GM13977 (cell line): ENCODE measurements around the gene SLC23A2.

ENCODE experiments used
- DNase-seq: peaks from one replicate; pipeline ENCODE4 v3.0.0; 2012; ENCODE audit warnings: low spot score
- CTCF ChIP-seq: IDR thresholded peaks from 2 replicates; pipeline ENCODE4 v1.5.1; 2012; ENCODE audit warnings: mild to moderate bottlenecking, control low read depth; ENCODE audit not compliant: insufficient read depth; ENCODE audit errors: extremely low read depth, missing control alignments
- in situ Hi-C: fragments of 300-500 bp; cut with MboI; formaldehyde crosslinking; loops from one replicate; pipeline ENCODE4 v1.12.0; 2022; ENCODE audit warnings: low sequenced_read_pairs, low pct_unique_long_range_greater_than_20kb, mixed read lengths, inconsistent platforms; ENCODE audit not compliant: unreplicated experiment

The SLC23A2 gene

GRCh38 chr20:4837760-4838159, 163.6 kb downstream of the SLC23A2 start:
- in situ Hi-C loops: no loop called here
- no peak for TF ChIP-seq CTCF

GRCh38 chr20:4836935-4837334, 164.4 kb downstream of the SLC23A2 start:
- in situ Hi-C loops: no loop called here
- no peak for DNase-seq

More at GRCh38 chr20:4837760-4838159, 163.6 kb downstream of the SLC23A2 start:
- no peak for DNase-seq

GRCh38 chr20:4836473-4836872, 164.8 kb downstream of the SLC23A2 start:
- in situ Hi-C loops: no loop called here
- DNase-seq: no peak
- no peak for TF ChIP-seq CTCF

More at GRCh38 chr20:4836935-4837334, 164.4 kb downstream of the SLC23A2 start:
- no peak for TF ChIP-seq CTCF

- no peak for TF ChIP-seq CTCF
- in situ Hi-C loops: no loop called here
- DNase-seq: no peak
These were observed 165.8 kb downstream of the SLC23A2 start for GRCh38 chr20:4835244-4836177.

- no peak for TF ChIP-seq CTCF
- no peak for DNase-seq
- in situ Hi-C loops: no loop called here
These were observed 168.1 kb downstream of the SLC23A2 start for GRCh38 chr20:4833074-4833728.

GRCh38 chr20:4832469-4832868, 168.8 kb downstream of the SLC23A2 start:
- TF ChIP-seq CTCF: no peak
- in situ Hi-C loops: no loop called here
- no peak for DNase-seq
